GM21390 (cell line): ENCODE measurements around the gene TNS3.
A peak's percentile ranks its signal among the peaks of the same experiment; 100 is the strongest.

ENCODE experiments used
- ATAC-seq: cut with Tn5 transposase; IDR thresholded peaks from one replicate; pipeline ENCODE4 v1.9.1; 2021; ENCODE audit not compliant: unreplicated experiment

Gene TNS3

DNA sequence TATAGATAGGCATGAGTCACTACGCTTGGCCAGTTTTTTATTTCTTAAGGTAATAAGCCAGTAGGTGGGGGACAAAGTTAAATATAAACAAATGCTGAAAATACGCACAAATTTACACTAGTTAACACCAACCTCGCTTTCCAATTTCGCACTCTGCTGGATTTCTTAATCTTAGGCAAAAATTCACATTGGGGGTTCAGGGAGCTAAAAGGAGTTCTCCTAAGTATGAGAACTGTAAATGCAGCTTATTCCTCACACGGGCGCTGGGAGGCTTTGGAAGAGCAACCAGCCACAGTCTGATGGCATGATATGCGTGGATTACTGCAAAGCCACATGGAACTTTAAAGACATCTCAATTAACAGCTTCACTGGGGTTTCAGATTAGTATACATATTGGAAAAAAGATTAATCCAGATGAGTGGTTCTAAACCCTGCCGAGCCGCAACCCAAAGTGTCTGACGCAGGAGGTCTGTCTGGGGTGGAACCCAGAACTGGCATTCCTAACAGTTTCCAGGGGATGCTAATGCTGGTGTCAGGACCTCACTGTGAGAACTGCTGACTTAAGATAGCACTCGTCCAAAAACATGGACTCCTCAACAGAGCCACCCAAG is 16.2 kb downstream of the TNS3 start:
- ATAC-seq = no peak

DNA sequence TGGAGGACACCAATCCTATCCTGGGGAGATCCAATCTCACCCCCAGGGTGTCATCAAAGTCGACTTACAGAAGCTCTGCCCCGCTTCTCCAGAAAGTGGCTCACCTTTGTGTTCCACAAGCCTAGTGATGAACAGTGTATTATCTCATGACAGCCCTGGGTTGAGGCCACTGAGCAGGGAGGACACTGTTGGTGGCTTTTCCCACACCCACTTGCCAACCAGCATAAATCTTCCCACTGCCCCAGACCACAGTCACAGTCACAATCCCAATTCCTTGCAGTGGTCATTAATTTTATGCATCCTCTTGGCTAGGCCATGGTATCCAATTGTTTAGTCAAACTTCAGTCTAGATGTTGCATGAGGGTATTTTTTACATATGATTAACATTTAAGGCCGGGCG is 18.4 kb downstream of the TNS3 start:
- ATAC-seq = no peak

DNA sequence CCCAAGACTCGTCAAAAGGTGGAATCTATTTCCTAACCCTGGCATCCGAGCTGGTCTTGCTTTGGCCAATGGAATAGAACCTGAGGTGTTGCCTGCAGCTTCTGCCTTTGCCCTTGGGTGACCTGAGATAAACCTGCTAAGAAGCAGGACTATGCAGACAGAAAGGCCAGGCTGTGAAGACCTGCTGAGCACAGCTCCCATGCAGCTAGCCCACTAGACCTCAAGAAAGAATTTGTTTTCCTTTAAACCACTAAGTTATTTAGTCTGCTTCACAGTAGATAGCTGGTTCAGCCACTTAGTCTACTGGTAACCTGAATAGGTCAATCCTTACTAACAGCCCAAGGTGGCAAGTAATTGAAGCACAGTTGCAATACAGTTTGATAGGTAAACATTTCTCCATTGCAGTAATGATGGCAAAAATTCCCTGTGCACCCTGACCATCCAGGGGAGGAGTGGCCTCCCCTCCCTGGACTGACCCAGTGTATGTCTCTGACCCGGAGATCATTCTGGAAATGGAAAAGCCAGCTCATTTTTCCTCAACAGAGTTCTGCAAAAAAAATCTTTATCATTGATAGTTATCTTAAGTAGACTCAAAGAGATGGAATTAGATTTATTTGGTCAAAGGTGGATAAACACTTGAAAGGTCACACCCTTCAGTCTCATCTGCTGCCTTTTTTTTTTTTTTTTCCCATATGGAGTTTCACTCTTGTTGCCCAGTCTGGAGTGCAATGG is 20.0 kb downstream of the TNS3 start:
- ATAC-seq = no peak

DNA sequence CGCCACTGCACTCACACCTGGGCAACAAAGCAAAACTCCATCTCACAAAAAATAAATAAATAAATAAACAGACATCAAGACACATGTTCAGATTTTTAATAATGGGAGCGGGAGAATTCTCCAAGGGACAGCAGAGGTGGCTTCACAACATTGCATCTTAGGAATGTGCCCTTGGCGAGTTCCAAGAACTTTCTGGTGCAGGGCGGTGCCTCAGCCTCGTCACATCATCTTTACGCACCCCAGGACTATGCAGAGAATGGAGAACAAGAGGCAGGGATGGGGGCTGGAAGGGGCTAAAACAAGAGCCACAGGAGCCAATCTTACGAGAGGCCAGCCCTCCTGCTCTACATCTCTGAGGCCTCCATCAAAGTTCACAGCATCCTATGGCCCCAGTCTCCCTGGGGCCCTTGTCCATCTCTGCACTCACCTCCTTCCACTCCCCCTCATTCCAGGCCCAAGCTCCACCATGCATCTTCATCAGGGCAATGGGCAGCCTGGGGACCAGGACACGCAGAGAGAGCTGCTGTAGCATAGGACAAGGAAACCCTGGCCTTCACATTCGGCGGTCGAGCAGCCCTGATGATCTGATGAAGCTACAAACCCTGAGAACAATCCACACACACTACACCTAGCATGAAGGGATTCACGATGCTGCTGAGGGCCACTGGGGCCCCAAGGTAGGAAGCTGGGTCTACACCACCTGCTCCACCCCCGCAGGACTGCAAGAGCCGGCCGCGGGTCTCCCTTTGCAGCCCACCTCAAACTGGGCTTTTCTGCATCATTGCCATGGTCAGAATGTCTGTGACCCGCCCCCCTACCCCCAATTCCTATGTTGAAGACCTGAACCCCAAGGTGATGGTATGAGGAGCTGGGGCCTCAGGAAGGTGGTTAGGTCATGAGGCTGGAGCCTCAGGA is 22.3 kb downstream of the TNS3 start:
- no peak for ATAC-seq

DNA sequence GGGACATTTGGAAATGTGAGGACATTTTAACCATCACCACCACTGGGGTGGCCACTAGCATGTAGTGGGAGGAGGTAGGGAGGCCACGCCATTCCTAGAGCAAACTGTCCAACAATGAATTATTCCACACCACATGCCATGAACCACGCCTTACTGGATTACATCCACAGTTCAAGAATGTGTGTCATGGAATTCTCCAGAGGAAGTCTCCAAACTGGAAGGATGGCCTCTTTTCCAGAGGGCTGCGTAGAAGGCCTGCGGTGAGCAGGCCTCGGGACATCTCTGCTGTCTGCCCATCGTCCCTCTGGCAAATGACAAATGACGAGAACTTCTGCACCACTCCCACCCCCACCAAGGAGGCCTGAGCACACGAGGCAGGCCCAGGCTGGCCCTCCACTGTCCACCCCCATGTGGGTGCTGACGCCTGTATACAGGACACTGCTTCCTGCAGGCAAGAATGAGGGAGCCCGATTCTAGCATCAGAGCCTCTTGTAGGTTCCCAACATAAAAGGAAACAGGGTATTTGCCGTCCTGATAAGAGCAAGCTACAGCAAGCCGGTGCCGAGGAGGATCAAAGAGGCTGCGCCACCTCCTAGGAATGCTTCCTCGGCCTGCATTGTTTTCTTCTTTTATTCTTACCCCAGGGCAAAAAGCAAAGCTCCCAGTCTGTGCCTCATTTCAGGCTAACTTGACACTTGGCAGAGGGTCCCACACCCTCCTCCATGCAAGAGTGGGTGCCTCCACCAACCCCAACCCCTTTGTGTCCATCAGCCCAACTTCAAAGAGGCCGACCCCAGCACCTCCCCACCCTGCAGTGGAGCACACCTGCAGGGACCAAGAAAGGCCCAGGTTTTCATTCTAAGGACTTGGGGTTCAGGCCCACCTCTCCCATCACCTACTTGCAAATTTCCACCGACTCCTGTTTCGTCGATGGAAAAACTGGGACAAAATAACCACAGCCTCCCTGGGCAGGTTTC is 23.9 kb downstream of the TNS3 start:
- no peak for ATAC-seq

DNA sequence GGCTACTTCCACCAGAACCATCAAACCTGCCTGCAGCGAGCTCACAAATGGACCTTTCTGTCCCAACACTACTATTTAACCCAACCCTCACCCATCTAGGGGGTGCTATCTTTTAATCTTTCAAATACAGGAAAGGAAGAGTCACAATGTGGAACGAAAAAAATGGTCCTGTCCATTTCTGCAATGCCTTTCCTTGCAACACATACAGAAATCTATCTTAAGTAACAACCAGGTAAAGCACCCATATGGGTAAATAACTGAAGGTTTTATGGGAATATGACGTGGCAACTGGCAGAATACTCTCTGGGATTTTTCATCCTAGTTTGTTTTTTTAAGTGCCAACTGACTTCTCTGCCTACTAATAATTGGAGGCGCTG is 24.6 kb downstream of the TNS3 start:
- no peak for ATAC-seq

DNA sequence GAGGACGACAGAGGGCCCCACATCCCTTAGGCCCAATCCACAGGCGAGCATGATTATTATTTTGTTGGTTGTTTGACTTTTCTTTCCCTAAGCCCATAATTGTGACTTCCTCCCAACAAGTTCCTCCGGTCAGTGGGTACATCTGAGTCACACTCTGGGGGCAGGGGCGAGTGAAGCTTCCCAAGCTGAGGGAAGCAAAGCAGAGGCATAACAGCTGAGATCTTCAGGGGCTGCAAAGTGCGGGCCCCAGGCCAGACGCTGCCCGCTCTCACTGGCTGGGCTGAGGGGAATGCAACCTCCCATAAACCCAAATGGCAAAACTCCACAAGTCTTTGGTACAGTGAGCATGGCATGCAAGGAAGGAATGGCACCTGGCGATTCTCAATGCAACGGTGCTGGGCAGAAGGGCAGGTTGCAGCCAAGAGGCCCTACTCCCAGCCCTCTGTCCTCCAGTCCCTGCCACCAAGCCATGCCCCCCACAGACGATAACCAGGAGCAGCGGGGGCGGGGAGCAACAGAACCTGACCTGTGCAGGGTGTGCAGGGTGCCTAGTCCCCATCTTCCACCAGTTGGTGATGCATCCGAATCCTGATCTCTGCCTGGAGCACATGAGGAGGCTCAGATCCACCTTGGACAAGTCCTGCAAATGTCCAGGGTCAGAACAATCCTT is 25.3 kb downstream of the TNS3 start:
- ATAC-seq = no peak

DNA sequence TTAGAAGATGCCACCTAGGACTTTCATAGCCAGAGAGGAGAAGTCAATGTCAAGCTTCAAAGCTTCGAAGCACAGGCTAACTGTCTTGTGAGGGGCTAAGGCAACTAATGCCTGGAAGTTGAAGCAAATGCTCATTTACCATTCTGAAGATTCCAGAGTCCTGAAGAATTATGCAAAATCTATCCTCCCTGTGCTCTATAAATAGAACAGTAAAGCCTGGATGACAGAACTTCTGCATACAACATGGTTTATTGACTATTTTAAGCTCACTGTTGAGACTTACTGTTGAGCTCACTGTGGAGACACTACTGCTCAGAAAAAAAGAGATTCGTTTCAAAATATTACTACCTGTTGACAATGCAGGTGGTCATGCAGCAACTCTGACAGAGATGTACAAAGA is 28.6 kb downstream of the TNS3 start:
- ATAC-seq = no peak

DNA sequence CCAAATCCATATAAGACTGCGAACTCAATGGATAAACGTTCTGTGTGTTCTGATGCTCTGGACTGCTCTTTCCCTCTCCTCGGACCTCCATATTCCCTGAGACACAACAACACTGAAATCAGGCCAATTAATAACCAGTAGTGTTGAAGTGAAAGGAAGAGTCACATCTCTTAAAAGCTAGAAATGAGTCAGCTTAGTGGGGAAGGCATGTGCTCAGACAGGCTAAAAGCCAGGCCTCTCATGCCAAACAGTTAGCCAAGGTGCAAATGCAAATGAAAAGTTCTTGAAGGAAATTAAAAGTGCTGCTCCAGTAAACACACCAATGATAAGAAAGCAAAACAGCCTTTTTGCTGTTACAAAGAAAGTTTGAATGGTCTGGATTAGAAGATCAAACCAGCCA is 29.3 kb downstream of the TNS3 start:
- ATAC-seq = peak; percentile 97

DNA sequence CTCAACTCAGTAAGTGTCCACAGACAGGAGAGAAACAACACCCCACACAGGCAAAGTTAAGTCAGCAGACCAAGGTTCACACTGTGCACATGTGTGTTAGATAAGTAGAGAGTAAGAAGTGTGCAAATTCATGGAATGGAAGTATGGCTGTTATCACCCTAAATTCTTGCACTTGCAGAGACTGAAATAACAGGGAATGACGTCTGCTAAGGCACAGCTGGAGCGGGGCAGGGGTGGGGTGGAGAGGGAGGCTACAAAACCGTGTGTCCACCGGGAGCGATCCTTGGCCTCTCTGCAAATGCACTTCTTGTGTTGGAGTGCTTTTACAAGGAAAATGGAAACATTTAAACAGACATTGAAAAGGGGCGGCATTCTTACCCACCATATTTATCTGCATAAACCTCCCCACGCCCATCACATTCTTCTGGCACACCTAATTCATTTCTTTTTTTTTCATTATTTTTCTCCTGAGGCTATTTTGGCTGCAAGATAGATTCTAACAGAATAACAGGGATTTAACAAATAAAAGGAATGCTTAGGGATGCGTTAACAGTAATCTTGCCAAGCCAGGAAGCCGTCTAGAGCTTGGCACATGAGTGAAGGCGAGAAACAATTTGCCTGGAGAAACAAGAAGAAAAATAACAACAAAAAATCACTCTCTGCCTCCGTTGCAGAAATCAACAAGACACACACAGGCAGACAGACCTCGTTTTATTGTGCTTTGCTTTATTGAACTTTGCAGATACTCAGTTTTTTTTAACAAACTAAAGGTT is 30.1 kb downstream of the TNS3 start:
- no peak for ATAC-seq

DNA sequence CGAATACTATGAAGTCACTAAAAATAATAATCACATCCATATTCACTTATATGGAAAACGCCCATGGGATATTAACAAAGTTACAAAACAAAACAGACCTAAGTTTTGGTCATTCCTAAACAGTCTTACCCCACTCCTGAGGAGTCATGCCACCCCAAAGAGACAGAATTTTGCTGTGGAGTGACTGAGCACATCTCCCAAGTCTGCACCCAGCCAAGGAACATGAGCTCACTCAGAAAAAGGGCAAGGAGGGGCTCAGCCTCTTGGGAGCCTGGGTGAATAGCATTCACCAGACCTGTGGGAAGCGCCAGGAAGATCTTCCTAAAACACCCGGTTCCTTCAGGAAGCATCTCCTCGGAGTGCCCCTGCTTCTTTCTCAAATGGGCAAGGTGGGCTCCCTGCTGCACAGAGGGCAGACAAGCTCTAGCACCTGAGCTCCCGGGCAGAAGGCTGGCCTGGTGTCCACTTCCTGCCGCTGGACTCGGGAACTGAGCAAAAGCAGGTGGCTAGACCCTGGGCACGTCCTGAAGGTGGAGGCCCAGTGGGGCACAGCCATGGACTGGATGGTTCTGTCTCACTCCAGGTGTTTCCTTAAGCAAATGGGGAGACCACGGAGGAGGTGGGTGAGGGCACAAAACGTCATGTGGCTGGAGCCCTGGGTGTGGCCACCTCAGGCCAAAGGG is 31.0 kb downstream of the TNS3 start:
- no peak for ATAC-seq

DNA sequence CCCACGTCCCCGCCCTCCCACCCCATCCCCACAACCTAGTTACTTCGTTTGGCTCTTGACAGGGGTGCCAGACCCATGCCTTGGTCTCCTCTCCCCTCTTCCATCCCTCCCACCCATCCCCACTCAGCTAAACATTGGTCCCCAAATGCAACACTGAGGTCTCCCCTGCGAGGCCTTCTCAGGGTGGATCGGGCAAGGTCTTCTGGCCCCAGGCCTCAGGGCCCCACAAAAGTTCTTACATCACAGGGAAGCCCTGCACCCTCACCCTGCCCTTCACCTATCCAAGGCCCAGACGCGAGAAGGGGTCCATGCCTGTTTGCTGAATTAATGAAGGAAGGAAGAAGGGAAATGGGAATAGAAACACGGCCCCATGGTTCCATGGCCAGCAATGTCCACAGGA is 32.0 kb downstream of the TNS3 start:
- no peak for ATAC-seq

DNA sequence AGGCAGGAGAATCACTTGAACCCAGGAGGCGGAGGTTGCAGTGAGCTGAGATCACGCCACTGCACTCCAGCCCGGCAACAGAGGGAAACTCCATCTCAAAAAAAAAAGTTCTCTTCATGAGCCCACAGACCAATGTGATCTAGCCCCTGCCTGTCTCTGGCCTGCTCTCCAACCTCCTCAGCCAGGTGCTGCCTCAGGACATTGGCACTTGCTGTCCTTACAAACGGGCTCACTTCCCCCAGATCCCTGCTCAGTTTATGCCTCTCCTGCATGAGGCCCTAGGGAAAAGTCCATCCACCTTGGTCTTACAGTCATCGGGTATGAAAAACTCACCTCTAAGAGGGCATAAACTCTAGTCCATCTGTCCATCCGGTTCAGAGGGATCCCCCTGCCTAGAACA is 32.5 kb downstream of the TNS3 start:
- no peak for ATAC-seq

DNA sequence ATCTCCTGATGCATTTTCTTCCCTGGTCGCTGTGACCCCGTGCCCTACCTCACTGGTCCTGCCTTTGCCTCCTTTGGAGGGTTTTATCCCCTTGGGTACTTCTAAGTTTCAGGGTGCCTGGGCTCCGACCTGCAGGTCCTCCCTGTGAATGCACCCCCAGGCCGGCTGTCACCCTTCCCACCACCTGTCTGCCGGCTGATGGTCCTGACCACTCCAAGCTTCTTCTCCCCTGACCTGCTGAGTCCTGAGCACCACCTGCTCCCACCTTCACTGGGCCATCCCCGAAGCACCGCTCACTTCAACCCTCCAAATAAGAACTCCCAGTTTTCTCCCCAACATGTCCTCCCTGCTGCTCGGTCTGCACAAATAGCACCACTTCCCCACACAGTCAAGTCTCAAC is 33.4 kb downstream of the TNS3 start:
- no peak for ATAC-seq

DNA sequence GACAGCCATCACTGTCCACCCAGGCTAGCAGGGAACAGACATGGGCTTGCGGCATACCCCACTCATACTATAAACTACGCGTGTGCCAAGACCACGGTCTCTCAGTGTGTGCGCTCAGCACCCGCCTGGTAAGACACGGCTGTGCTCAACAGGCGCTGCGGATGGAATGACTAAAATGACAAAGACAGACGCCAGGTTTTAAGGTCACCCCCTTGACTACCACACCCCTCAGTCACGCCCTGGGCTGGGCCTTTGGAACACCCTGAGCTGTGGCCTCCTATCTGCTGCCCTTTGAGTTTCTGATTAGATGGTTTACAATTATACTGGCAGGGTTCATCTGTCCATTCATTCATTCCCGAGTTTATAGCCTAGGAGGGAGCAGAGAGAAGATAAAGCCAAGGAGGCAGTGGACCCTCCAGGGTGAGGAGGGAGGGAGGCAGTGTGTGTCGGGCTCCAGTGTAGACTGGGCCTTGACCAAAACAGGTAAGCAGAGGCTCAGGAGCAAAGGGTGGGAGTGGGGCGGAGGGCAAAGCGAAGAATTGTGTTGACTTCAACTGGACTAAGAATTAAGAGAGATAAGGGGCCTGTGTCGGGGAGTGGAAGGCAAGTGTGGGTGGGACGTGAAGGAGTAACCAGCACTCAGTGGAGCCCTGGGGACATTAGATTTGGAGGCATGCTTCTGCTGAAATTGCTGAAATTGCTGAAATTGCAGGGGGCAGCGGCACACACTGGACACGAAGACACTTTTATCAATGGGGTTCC is 35.0 kb downstream of the TNS3 start:
- no peak for ATAC-seq

DNA sequence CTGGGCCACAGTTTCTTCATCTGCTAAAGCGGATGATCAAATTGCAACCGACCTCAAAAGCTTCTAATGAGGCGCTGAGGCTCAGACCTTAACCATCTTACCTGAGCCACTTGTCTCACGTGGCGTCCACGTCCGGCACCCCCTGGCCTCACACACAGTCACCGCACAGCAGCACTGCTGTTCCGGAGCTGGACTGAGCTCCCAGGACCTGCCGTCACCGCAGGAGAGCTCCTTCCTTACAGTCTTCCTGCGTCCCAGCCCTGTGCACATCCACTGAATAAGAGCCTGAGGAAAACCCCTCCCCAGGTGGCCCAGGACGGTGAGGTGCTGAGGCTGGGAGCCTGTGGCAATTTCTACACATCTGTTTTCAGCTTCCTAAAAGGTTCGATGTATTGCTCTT is 35.7 kb downstream of the TNS3 start:
- ATAC-seq = no peak

DNA sequence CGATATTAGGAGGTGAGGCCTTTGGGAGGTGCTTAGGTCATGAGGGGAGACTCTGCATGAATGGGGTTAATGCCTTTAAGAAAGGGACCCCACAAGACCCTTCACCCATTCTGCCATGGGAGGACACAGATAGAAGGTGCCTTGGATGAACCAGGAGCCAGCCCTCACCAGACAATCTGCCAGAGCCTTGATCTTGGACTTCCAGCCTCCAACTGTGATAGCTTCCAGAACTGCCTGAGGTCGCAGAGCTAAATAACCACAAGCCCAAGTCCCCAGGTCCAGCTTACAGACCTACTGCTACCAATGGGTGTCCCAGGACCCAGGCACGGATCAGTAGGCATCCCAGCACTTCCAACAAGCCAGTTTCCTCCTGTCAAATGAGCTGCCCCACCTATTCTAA is 37.5 kb downstream of the TNS3 start:
- ATAC-seq = no peak

DNA sequence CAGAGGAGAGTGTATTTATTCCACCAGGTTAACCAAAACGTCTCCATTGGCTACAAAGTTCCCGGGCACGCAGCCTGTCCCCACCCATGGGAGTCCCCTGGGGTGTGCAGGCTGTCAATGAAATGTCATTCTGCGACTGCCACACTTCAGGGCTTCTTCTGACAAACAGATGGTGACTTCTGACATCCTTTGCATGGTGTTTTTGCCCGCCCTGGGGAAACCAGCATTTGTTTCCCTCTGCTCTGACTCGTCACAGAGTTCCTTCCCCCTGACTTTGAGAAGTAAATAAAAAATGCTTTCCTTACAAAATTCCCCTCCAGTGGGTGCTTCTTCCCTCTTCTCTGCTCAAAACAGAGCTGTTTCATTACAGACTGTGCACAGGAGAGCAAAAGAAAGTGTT is 38.2 kb downstream of the TNS3 start:
- no peak for ATAC-seq
